ENCODE measurements around the gene DIP2B. TPM values are rescaled to one million over a fixed set of nuclear protein-coding genes. Genes with fewer than 3 reads are reported as not detected.

The DIP2B gene
- total RNA-seq, 1 experiment from 2014 or later, result 20.0 TPM

DNA sequence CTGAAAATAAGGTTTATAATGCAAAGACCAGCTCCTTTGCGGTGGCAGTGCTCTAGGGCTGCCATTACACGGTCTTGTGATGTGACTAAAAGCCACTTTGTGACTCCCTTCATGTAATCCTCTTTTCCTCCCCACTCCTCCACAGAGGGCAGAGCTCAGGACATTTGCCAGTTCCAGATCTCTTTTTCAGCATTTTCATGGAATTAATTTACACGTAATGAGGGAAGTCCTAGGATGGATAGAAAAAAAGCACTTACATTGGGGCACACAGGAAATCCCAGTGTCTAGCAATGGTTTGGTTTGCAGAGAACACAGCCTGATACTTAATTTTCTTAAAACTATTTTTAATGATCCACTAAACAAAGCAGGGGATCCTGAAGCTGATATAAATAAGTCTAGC, 241.6 kb downstream of the DIP2B start:
- H3K79me1 ChIP-seq (ENCODE audit: insufficient read depth, low read depth, low read length, poor library complexity, severe bottlenecking), result no peaks in the 10 kb centered on the region
- H3K4ac ChIP-seq (ENCODE audit: low read depth, low read length), result no peak overlapping the region
- no peak overlapping the region for H3K14ac ChIP-seq (ENCODE audit: insufficient read depth, low read length)
- H3K4me2 ChIP-seq (ENCODE audit: insufficient read depth, insufficient read length, low read length), result no peak overlapping the region
- no peak overlapping the region for H4K8ac ChIP-seq (replicated peaks; ENCODE audit: insufficient read length, low read depth, low read length)
- peaks cover 5 to 11% of the 10 kb centered on the region in 2 experiments; a peak in 3 of 4 replicates for H3K4me1 Mint-ChIP-seq
- H3K23ac ChIP-seq (ENCODE audit: insufficient read length, low read depth, low read length), result no peak overlapping the region
- no peak overlapping the region for H3K27ac Mint-ChIP-seq
- no peak overlapping the region for H2BK120ac ChIP-seq (ENCODE audit: low read depth, low read length, poor library complexity, severe bottlenecking)
- whole genome bisulfite sequencing (ENCODE audit: extremely low coverage, insufficient read length, low lambda C conversion rate), result no CpG with 5 or more reads among the region's 3 CpGs
- no peak for DNase-seq
- no peak overlapping the region for H3K56ac ChIP-seq (ENCODE audit: insufficient read length, low read depth, low read length)
- H3K27ac ChIP-seq (ENCODE audit: insufficient read length, low read depth, low read length), result no peak overlapping the region
- H3K9me3 ChIP-seq (ENCODE audit: control insufficient read depth, low read depth, low read length), result no peaks in the 10 kb centered on the region
- no peak overlapping the region for H2BK12ac ChIP-seq (ENCODE audit: insufficient read length, low read depth, low read length)
- no peaks in the 10 kb centered on the region for H3K27me3 Mint-ChIP-seq (ENCODE audit: low read depth)
- H2AK5ac ChIP-seq (ENCODE audit: insufficient read length, low read length), result no peak overlapping the region
- H3K4me1 ChIP-seq (ENCODE audit: insufficient read depth, low read length), result 0 out of 2 replicates have a peak, but pooled peaks cover 3% of the 10 kb centered on the region
- no peak overlapping the region for H3T11ph ChIP-seq (ENCODE audit: low read length)
- H2BK20ac ChIP-seq (ENCODE audit: low read depth, low read length, poor library complexity, severe bottlenecking), result no peak overlapping the region
- H3K9me3 Mint-ChIP-seq, result no peaks in the 10 kb centered on the region
- TF ChIP-seq CTCF (conservative IDR thresholded peaks at IDR 0.05), result no peak
- H2BK15ac ChIP-seq (ENCODE audit: low read depth, low read length), result no peak overlapping the region
- H4K20me1 ChIP-seq (ENCODE audit: control insufficient read depth, insufficient read depth, insufficient read length), result no peaks in the 10 kb centered on the region
- H2AFZ ChIP-seq (ENCODE audit: low read length), result no peak overlapping the region
- no peak overlapping the region for H3K9ac ChIP-seq (ENCODE audit: extremely low read depth, insufficient read length, low read length)
- no peaks in the 10 kb centered on the region for H3K23me2 ChIP-seq (ENCODE audit: insufficient read length, low read depth, low read length, poor library complexity, severe bottlenecking)
- no peak overlapping the region for H3K4me3 Mint-ChIP-seq
- H3K27me3 ChIP-seq (ENCODE audit: insufficient read depth, low read length), result no peaks in the 10 kb centered on the region
- H3K18ac ChIP-seq (ENCODE audit: insufficient read length, low read depth, low read length), result no peak overlapping the region
- peaks cover 9 to 39% (median 30%) of the 10 kb centered on the region in 3 experiments; a peak in 6 of 7 replicates for H3K36me3 Mint-ChIP-seq (ENCODE audit: insufficient read depth in 1 of 3, low read depth in 3 of 3)
- H3K79me2 ChIP-seq (ENCODE audit: insufficient read depth, low read length), result no peaks in the 10 kb centered on the region
- no peak overlapping the region for H2BK5ac ChIP-seq (ENCODE audit: insufficient read length, low read length)
- no peak overlapping the region for H4K5ac ChIP-seq (ENCODE audit: insufficient read length, low read depth, low read length)
- H4K91ac ChIP-seq (ENCODE audit: insufficient read length, low read depth, low read length), result no peak overlapping the region

Data from H9 (cell line).